Panc1 (cell line): ENCODE results near the gene SZT2. TPM values are rescaled to one million over a fixed set of nuclear protein-coding genes. Genes with fewer than 3 reads are reported as not detected.

ENCODE experiments used
- ATAC-seq: fragments of 200-7000 bp; cut with Tn5 transposase; 2 replicates; pipeline ENCODE4 v1.9.1; 2020; ENCODE audit warnings: mild to moderate bottlenecking, moderate library complexity
- BruUV-seq: library from RNA; stranded (reverse); fragments of 400-500 nt; replicated peaks from 2 replicates; lab custom pipeline; 2021; lab: Mats Ljungman, UMichigan
- CTCF ChIA-PET: fragments of 300-600 bp; sonication (Branson Sonifier 250); formaldehyde crosslinking; loops from one replicate; lab custom pipeline; 2022; ENCODE audit warnings: antibody characterized with exemption; lab: Charles Lee
- POLR2A ChIA-PET: fragments of 300-600 bp; sonication (Branson Sonifier 250); formaldehyde crosslinking; loops from one replicate; lab custom pipeline; 2022; ENCODE audit warnings: antibody characterized with exemption; lab: Charles Lee
- DNase-seq: peaks from one replicate; pipeline ENCODE4 v3.0.0-alpha.2; 2010; ENCODE audit warnings: low read depth, low spot score
- H3K27ac ChIP-seq: 2 replicates; pipeline ENCODE4 v1.5.1; 2011; ENCODE audit warnings: mild to moderate bottlenecking, low read length, inconsistent platforms
- H3K27me3 ChIP-seq: fragments of 200-500 bp; sonication (Bioruptor generic); 2 replicates; pipeline ENCODE4 v1.6.0; 2014; ENCODE audit warnings: low read length, inconsistent platforms; ENCODE audit not compliant: control insufficient read depth, insufficient read depth
- H3K36me3 ChIP-seq: fragments of 200-500 bp; sonication (Bioruptor generic); 2 replicates; pipeline ENCODE4 v1.5.1; 2014; ENCODE audit warnings: inconsistent platforms, mild to moderate bottlenecking, low read length, moderate library complexity; ENCODE audit not compliant: control insufficient read depth, insufficient read depth
- H3K4me1 ChIP-seq: 2 replicates; pipeline ENCODE4 v1.5.1; 2011; ENCODE audit warnings: inconsistent platforms, mild to moderate bottlenecking, low read length, moderate library complexity; ENCODE audit not compliant: control insufficient read depth, insufficient read depth
- H3K4me3 ChIP-seq, 2 experiments: 2 replicates each; pipeline ENCODE4 v1.5.1; 2011 to 2012; ENCODE audit warnings: low read depth in 2 of 2, low read length in 2 of 2, mild to moderate bottlenecking in 2 of 2, inconsistent platforms in 1 of 2, moderate library complexity in 1 of 2
- H3K9me3 ChIP-seq: fragments of 200-500 bp; sonication (Bioruptor generic); 2 replicates; pipeline ENCODE4 v1.5.1; 2014; ENCODE audit warnings: low read depth, mild to moderate bottlenecking, inconsistent platforms, low read length, moderate library complexity; ENCODE audit not compliant: control insufficient read depth, insufficient read depth
- POLR2AphosphoS5 ChIP-seq: IDR thresholded peaks from 2 replicates; pipeline ENCODE4 v1.6.1; 2012; ENCODE audit warnings: mild to moderate bottlenecking, low read depth, low read length, moderate library complexity
- SIN3A ChIP-seq: IDR thresholded peaks from 2 replicates; pipeline ENCODE4 v1.6.1; 2012; ENCODE audit warnings: low read depth, mild to moderate bottlenecking, low read length, moderate library complexity, borderline replicate concordance; ENCODE audit not compliant: insufficient read depth
- TCF7L2 ChIP-seq: IDR thresholded peaks from 2 replicates; pipeline ENCODE4 v1.6.1; 2011; ENCODE audit warnings: mild to moderate bottlenecking, low read depth, low read length, inconsistent platforms
- in situ Hi-C: cut with HindIII; loops from 2 replicates; pipeline ENCODE4 v1.10.0; 2016; ENCODE audit warnings: low sequenced_read_pairs, low pct_unique_long_range_greater_than_20kb
- intact Hi-C: fragments of 100-400 bp; cut with micrococcal nuclease; formaldehyde crosslinking; loops from one replicate; pipeline ENCODE4 v1.10.0; 2022; ENCODE audit not compliant: unreplicated experiment
- total RNA-seq: library from RNA; stranded (reverse); gene quantifications from one replicate; pipeline ENCODE4 v1.2.1, GENCODE V29; 2021; ENCODE audit not compliant: unreplicated experiment
- TF ChIP-seq, protein P1 (sequence below): fragments of 450-650 bp; IDR thresholded peaks from 2 replicates; pipeline ENCODE4 v1.5.1; 2017; ENCODE audit warnings: mild to moderate bottlenecking
- TF ChIP-seq, protein P2 (sequence below), 2 experiments: IDR thresholded peaks; 2 replicates each; pipeline ENCODE4 v1.6.1; 2011 to 2012; ENCODE audit warnings: low read depth in 2 of 2, control low read depth in 1 of 2, low read length in 1 of 2, mild to moderate bottlenecking in 1 of 2, moderate library complexity in 1 of 2; ENCODE audit not compliant: insufficient read depth in 1 of 2

Gene SZT2
- total RNA-seq, 1 experiment from 2014 or later: 40.2 TPM

DNA sequence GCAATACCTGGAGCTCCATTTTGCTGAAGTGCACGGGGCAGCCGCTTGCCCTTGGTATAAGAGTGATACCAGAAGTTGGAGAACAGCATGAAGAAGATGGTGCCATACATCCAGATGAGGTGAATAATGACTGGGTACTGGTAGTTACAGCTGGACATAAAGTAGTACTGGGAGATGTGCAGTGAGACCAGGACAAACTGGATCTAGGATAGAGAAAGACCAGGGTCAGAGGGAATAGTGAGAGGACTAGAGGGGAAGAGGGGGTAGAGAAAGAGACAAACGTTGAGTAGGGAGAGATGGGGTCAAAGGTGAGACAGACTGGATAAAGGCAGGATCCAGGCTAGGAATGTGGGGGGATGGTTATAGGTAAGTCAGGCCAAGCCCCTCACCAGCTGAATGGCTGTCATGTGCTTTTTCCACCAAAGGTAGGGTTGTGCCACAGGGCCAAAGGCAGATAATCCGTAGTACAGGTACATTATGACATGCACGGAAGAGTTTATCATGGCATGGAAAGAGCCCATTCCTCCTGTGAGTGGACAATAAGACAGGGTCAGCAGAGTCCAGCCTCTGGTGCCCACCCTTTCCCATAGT lies 25.7 kb upstream of the SZT2 start:
- TSS peak; percentile 73 for BruUV-seq
- DNase-seq: no peak
- in situ Hi-C loops: no loop called here
- intact Hi-C loops: no loop called here
- Histone ChIP-seq H3K36me3 (peaks cover 12% of the 10 kb centered on the region), H3K27me3 (no peaks in the 10 kb centered on the region), H3K27ac (no peak overlapping the region; the same call in 1 of the 2 replicates), H3K4me1 (peaks cover 40% of the 10 kb centered on the region), H3K4me3 (no peak overlapping the region), H3K9me3 (no peaks in the 10 kb centered on the region)
- ChIA-PET CTCF (interaction anchor here (0.7 kb wide), 1 partner anchor 103 kb away, joined by 5 read pairs; no protein-coding TSS in a partner anchor), POLR2A (interaction anchor here (0.6 kb wide), 1 partner anchor 705 kb away, joined by 5 read pairs; no protein-coding TSS in a partner anchor)
- ATAC-seq: no peak
- TF ChIP-seq, protein P1, sequence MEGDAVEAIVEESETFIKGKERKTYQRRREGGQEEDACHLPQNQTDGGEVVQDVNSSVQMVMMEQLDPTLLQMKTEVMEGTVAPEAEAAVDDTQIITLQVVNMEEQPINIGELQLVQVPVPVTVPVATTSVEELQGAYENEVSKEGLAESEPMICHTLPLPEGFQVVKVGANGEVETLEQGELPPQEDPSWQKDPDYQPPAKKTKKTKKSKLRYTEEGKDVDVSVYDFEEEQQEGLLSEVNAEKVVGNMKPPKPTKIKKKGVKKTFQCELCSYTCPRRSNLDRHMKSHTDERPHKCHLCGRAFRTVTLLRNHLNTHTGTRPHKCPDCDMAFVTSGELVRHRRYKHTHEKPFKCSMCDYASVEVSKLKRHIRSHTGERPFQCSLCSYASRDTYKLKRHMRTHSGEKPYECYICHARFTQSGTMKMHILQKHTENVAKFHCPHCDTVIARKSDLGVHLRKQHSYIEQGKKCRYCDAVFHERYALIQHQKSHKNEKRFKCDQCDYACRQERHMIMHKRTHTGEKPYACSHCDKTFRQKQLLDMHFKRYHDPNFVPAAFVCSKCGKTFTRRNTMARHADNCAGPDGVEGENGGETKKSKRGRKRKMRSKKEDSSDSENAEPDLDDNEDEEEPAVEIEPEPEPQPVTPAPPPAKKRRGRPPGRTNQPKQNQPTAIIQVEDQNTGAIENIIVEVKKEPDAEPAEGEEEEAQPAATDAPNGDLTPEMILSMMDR: no peak
- TF ChIP-seq TCF7L2: no peak
- TF ChIP-seq, protein P2, sequence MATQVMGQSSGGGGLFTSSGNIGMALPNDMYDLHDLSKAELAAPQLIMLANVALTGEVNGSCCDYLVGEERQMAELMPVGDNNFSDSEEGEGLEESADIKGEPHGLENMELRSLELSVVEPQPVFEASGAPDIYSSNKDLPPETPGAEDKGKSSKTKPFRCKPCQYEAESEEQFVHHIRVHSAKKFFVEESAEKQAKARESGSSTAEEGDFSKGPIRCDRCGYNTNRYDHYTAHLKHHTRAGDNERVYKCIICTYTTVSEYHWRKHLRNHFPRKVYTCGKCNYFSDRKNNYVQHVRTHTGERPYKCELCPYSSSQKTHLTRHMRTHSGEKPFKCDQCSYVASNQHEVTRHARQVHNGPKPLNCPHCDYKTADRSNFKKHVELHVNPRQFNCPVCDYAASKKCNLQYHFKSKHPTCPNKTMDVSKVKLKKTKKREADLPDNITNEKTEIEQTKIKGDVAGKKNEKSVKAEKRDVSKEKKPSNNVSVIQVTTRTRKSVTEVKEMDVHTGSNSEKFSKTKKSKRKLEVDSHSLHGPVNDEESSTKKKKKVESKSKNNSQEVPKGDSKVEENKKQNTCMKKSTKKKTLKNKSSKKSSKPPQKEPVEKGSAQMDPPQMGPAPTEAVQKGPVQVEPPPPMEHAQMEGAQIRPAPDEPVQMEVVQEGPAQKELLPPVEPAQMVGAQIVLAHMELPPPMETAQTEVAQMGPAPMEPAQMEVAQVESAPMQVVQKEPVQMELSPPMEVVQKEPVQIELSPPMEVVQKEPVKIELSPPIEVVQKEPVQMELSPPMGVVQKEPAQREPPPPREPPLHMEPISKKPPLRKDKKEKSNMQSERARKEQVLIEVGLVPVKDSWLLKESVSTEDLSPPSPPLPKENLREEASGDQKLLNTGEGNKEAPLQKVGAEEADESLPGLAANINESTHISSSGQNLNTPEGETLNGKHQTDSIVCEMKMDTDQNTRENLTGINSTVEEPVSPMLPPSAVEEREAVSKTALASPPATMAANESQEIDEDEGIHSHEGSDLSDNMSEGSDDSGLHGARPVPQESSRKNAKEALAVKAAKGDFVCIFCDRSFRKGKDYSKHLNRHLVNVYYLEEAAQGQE (IDR thresholded peaks at IDR 0.05; ENCODE audit: insufficient read depth in 1 of 2, low read depth in 2 of 2, low read length in 1 of 2): no peak
- no peak for TF ChIP-seq SIN3A

DNA sequence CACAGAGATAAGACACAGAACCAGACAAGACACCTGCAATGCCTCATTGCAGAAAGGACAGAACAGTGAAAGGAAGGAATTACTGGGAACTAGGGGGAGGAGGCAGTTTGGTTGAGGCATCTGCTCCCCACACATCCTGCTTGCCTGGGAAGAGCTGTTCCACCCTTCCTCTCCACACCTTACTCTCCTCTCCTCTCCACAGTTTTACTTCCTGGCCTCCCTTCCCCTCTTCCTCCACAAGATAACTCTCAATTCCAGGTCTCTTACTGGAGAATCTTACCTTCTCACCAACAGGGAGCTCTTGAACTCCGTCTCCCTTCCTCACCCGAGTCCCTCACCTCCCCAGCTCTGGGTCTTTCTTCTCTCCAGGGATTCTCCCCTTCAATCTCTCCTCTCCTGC lies 24.0 kb upstream of the SZT2 start:
- in situ Hi-C loops (no loop called here), intact Hi-C loops (no loop called here)
- DNase-seq (no peak), ATAC-seq (no peak)
- H3K4me3 ChIP-seq: 0 out of 4 replicates have a peak overlapping the region, but pooled peaks of 1 of the 2 experiments have one; percentile 87
- H3K9me3 ChIP-seq: no peaks in the 10 kb centered on the region
- H3K27me3 ChIP-seq: no peaks in the 10 kb centered on the region
- peaks cover 35% of the 10 kb centered on the region for H3K4me1 ChIP-seq
- no peak overlapping the region for H3K27ac ChIP-seq
- ChIA-PET POLR2A (no interaction called here), CTCF (no interaction called here)
- no TSS peak for BruUV-seq
- no peak for TF ChIP-seq POLR2AphosphoS5
- no peak for TF ChIP-seq TCF7L2
- TF ChIP-seq, protein P1: no peak
- TF ChIP-seq, protein P2 (IDR thresholded peaks at IDR 0.05; ENCODE audit: insufficient read depth in 1 of 2, low read depth in 2 of 2, low read length in 1 of 2): no peak
- no peak for TF ChIP-seq SIN3A
- H3K36me3 ChIP-seq: peaks cover 8% of the 10 kb centered on the region
